WERI-Rb-1 (cell line): Measurements from ENCODE around the gene TRPC4.

Experiments used
- DNase-seq: peaks from one replicate; pipeline ENCODE4 v3.0.0-alpha.2; 2020
- H3K27ac ChIP-seq: fragments of 250-450 bp; sonication (Bioruptor Pico); 2 replicates; pipeline ENCODE4 v1.5.1; 2020; ENCODE audit warnings: mild to moderate bottlenecking, moderate library complexity
- H3K27me3 ChIP-seq: fragments of 250-450 bp; sonication (Bioruptor Pico); 2 replicates; pipeline ENCODE4 v1.5.1; 2021; ENCODE audit warnings: mild to moderate bottlenecking, low read depth, moderate library complexity; ENCODE audit not compliant: insufficient read depth, severe bottlenecking
- H3K36me3 ChIP-seq: fragments of 250-450 bp; sonication (Bioruptor Pico); 2 replicates; pipeline ENCODE4 v1.5.1; 2020; ENCODE audit warnings: mild to moderate bottlenecking, moderate library complexity
- H3K4me3 ChIP-seq: 2 replicates; pipeline ENCODE4 v1.5.1; 2011; ENCODE audit warnings: low read depth, mild to moderate bottlenecking, control low read depth, low read length
- H3K9me3 ChIP-seq: fragments of 250-450 bp; sonication (Bioruptor Pico); 2 replicates; pipeline ENCODE4 v1.5.1; 2021; ENCODE audit warnings: mild to moderate bottlenecking, moderate library complexity; ENCODE audit not compliant: severe bottlenecking
- CTCF ChIP-seq: IDR thresholded peaks from 2 replicates; pipeline ENCODE4 v1.5.1; 2011; ENCODE audit warnings: low read depth, mild to moderate bottlenecking, control low read depth, inconsistent platforms, low read length

The TRPC4 gene

GRCh38 chr13:37906880-37907279, 37.3 kb upstream of the TRPC4 start:
- H3K27me3 ChIP-seq, result no peaks in the 10 kb centered on the region
- DNase-seq, result no peak
- H3K4me3 ChIP-seq, result no peak overlapping the region
- no peaks in the 10 kb centered on the region for H3K36me3 ChIP-seq
- H3K27ac ChIP-seq, result no peak overlapping the region
- TF ChIP-seq CTCF, result no peak
- no peaks in the 10 kb centered on the region for H3K9me3 ChIP-seq

- no peak overlapping the region for H3K4me3 ChIP-seq
These were observed 36.2 kb upstream of the TRPC4 start for GRCh38 chr13:37905736-37906135.

GRCh38 chr13:37899753-37900152, 30.2 kb upstream of the TRPC4 start:
- H3K4me3 ChIP-seq, result no peak overlapping the region
- H3K27ac ChIP-seq, result no peak overlapping the region
- no peaks in the 10 kb centered on the region for H3K36me3 ChIP-seq
- no peak for DNase-seq
- H3K9me3 ChIP-seq, result no peaks in the 10 kb centered on the region
- no peak for TF ChIP-seq CTCF
- no peaks in the 10 kb centered on the region for H3K27me3 ChIP-seq

More at GRCh38 chr13:37905736-37906135, 36.2 kb upstream of the TRPC4 start:
- DNase-seq, result no peak
- no peak overlapping the region for H3K27ac ChIP-seq
- H3K36me3 ChIP-seq, result no peaks in the 10 kb centered on the region
- no peak for TF ChIP-seq CTCF
- H3K9me3 ChIP-seq, result no peaks in the 10 kb centered on the region
- no peaks in the 10 kb centered on the region for H3K27me3 ChIP-seq

GRCh38 chr13:37893321-37893720, 23.7 kb upstream of the TRPC4 start:
- H3K27me3 ChIP-seq, result no peaks in the 10 kb centered on the region
- H3K4me3 ChIP-seq, result no peak overlapping the region
- DNase-seq, result no peak
- H3K9me3 ChIP-seq, result no peaks in the 10 kb centered on the region
- no peak overlapping the region for H3K27ac ChIP-seq
- TF ChIP-seq CTCF, result no peak
- no peaks in the 10 kb centered on the region for H3K36me3 ChIP-seq

- Histone ChIP-seq H3K9me3 (no peaks in the 10 kb centered on the region), H3K4me3 (no peak overlapping the region), H3K27me3 (no peaks in the 10 kb centered on the region), H3K36me3 (no peaks in the 10 kb centered on the region), H3K27ac (no peak overlapping the region)
- no peak for TF ChIP-seq CTCF
- DNase-seq, result no peak
These were observed 20.2 kb upstream of the TRPC4 start for GRCh38 chr13:37889820-37890219.

GRCh38 chr13:37889102-37889501, 19.5 kb upstream of the TRPC4 start:
- DNase-seq, result no peak
- Histone ChIP-seq H3K36me3 (no peaks in the 10 kb centered on the region), H3K9me3 (no peaks in the 10 kb centered on the region), H3K27ac (no peak overlapping the region), H3K4me3 (no peak overlapping the region), H3K27me3 (no peaks in the 10 kb centered on the region)
- no peak for TF ChIP-seq CTCF
